Thoracic aorta (tissue), 2 donors: ENCODE measurements around the gene KISS1. TPM values are rescaled to one million over a fixed set of nuclear protein-coding genes. Genes with fewer than 3 reads are reported as not detected.

ENCODE experiments used
- ATAC-seq: fragments of 150-250 bp; one replicate; pipeline ENCODE4 v1.8.0; 2017; ENCODE audit warnings: low read depth; ENCODE audit not compliant: insufficient number of reproducible peaks, low FRiP score
- DNase-seq: peaks from one replicate; pipeline ENCODE4 v3.0.0-alpha.2; 2020; ENCODE audit warnings: low spot score
- H3K27ac ChIP-seq, 2 donors: fragments of 200-600 bp; sonication (generic); 1 replicate in 1 of 2; 2 replicates in 1 of 2; pipeline ENCODE4 v1.5.1; 2016; ENCODE audit warnings: mild to moderate bottlenecking in 2 of 2, moderate library complexity in 2 of 2
- H3K27me3 ChIP-seq: fragments of 200-600 bp; sonication (generic); replicated peaks from 2 replicates; pipeline ENCODE4 v1.6.0; 2016; ENCODE audit warnings: mild to moderate bottlenecking; ENCODE audit not compliant: insufficient read depth
- H3K36me3 ChIP-seq: fragments of 200-600 bp; sonication (generic); one replicate; pipeline ENCODE4 v1.5.1; 2016
- H3K4me1 ChIP-seq, 2 donors: fragments of 200-600 bp; sonication (generic); 1 replicate in 1 of 2; 2 replicates in 1 of 2; pipeline versions ENCODE4 v1.5.1 to v1.6.0; 2016; ENCODE audit warnings: low read depth in 2 of 2, mild to moderate bottlenecking in 1 of 2; ENCODE audit not compliant: control insufficient read depth in 1 of 2
- H3K4me3 ChIP-seq: fragments of 200-600 bp; sonication (generic); 2 replicates; pipeline ENCODE4 v1.5.1; 2016; ENCODE audit warnings: mild to moderate bottlenecking
- H3K9me3 ChIP-seq: fragments of 200-600 bp; sonication (generic); 2 replicates; pipeline ENCODE4 v1.5.1; 2016
- total RNA-seq, 2 donors: library from RNA; depleted of rRNA; stranded (reverse); fragments of >200 nt; gene quantifications; one replicate each; pipeline versions ENCODE4 v1.1.0 to v1.2.3, GENCODE V29; 2016
- TF ChIP-seq, protein P1 (sequence below): fragments of 200-600 bp; sonication (generic); IDR thresholded peaks from one replicate; pipeline ENCODE4 v1.5.1; 2019; ENCODE audit warnings: antibody characterized with exemption

Gene KISS1
- total RNA-seq, 2 donors from 2014 or later = not detected

DNA sequence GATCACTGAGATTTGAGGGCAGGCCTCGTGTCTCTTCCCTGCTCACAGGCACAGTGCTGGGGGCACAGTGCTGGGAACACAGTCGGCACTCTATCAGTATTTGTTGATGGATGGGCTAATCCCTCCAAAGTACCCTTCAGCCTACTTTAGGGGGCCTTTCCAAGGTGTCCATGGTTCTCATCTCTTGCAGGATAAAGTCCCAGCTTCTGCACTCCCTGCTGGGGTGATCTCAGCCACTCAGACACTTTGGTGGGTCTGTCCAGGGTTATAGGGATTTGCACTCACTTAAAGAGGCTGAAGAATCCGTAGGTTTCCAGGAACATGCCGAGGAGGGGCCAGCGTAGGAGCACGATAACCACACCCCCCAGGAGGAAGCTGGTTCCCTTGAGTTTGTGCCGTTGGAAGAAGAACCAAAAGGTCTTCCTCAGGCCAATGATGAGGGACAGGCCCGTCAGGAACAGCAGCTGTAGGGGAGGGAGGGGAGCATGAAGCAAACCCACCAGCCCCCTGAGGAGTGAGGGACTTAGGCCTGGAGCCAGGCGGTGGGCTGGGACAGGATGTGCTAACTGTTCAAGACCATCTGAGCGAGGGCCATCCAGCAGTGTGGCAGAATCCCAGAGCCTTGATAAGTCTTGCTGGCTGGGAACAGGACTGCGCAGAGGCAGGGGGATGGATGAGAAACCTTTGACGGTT, 5.2 kb upstream of the KISS1 start:
- ATAC-seq (no peak), DNase-seq (no peak)
- Histone ChIP-seq H3K27me3 (peaks cover 1% of the 10 kb centered on the region), H3K9me3 (no peaks in the 10 kb centered on the region), H3K4me1 (no peaks in the 10 kb centered on the region), H3K4me3 (no peak overlapping the region), H3K36me3 (no peaks in the 10 kb centered on the region), H3K27ac (no peak overlapping the region)
- TF ChIP-seq, protein P1, sequence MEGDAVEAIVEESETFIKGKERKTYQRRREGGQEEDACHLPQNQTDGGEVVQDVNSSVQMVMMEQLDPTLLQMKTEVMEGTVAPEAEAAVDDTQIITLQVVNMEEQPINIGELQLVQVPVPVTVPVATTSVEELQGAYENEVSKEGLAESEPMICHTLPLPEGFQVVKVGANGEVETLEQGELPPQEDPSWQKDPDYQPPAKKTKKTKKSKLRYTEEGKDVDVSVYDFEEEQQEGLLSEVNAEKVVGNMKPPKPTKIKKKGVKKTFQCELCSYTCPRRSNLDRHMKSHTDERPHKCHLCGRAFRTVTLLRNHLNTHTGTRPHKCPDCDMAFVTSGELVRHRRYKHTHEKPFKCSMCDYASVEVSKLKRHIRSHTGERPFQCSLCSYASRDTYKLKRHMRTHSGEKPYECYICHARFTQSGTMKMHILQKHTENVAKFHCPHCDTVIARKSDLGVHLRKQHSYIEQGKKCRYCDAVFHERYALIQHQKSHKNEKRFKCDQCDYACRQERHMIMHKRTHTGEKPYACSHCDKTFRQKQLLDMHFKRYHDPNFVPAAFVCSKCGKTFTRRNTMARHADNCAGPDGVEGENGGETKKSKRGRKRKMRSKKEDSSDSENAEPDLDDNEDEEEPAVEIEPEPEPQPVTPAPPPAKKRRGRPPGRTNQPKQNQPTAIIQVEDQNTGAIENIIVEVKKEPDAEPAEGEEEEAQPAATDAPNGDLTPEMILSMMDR = no peak

DNA sequence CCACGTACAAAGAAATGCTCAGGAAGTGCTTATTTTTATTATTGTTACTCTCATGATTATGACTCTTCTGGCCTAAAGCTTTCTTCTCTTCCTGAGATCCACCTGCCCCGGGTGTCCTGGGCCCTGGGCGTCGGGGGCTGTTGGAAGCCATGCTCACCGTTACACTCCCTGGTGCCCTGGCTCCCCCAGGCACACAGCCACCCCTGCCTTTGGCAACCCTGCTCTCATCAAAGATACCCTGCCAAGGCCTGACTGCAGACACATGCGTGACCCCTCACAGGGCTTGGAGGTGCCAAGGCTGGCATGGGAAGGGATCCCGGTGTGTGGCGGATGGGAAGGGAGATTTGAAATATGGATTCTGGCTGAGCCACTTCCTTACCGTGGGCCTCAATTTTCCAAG, 3.3 kb upstream of the KISS1 start:
- H3K36me3 ChIP-seq = no peaks in the 10 kb centered on the region
- DNase-seq (no peak), ATAC-seq (no peak)
- H3K27ac ChIP-seq = no peak overlapping the region
- no peaks in the 10 kb centered on the region for H3K4me1 ChIP-seq
- TF ChIP-seq, protein P1 = no peak
- H3K9me3 ChIP-seq = no peaks in the 10 kb centered on the region
- H3K27me3 ChIP-seq = no peaks in the 10 kb centered on the region
- no peak overlapping the region for H3K4me3 ChIP-seq

DNA sequence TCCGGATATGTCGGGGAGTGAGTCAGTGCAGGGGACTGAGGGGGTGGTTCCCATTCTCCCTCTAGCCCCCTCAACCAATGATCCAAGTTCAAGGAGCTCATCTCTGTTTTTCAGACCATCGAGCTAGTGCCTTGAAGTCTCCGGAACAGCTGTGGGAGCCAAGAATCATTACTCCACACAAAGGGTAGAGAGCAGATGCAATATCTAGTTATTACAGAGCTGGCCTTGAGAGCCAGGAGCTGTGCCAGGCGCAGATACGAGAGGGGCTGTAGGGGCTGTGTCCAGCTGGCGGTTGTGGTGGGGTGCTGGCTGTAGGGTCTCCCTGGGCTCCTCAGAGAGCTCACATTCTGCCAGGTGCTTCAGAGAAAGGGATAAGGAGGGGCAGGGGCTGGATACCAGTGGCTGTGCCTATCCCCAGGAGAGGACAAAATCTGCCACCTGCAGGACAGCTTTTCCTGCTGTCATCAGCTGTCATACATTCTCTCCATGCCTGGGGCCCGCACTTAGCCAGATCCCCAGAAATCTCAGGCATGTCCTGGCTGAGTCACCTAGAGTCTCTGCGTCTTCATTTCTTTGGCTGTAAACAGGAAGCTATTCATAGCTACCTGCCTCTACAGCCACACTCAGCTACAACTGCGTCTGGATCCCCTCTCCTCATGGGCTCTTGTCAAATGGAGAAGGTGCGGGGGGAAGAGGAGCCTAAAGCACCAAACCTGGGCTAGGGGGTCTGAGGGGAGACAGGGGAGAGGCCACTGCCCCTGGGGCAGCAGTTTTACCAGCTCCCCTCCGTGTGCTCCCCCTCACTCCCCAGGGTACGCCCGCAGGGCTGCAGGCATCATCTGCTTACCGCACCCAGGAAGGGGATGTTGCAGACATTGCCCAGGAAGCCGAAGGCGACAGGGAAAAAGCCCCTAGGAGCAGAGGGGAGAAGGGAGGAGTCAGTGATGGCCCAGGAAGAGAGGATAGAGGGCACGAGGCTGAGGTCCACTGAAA, 2.4 kb upstream of the KISS1 start:
- Histone ChIP-seq H3K27me3 (no peaks in the 10 kb centered on the region), H3K4me3 (no peak overlapping the region), H3K9me3 (no peaks in the 10 kb centered on the region), H3K27ac (no peak overlapping the region), H3K36me3 (no peaks in the 10 kb centered on the region), H3K4me1 (no peaks in the 10 kb centered on the region)
- TF ChIP-seq, protein P1 = no peak
- DNase-seq (no peak), ATAC-seq (no peak)

DNA sequence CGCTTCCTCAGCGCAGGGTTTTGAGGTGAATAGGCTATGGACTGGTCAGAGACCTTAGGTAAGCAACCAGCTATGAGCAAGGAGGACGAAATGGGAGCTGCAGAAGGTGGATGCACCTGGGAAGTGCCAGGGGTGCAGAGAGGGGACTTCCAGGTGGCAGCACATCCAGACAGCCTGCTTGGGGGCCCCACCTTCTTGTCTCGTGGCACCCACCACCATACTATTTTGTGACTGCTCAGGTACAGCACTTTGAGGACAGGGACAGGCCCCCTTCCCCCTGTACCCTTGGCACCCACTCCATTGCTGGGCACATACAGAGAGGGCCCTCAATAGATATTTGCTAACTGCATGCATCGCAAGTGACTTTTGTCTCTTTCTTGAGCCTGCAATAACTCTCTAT, 777 bp upstream of the KISS1 start:
- no peak overlapping the region for H3K4me3 ChIP-seq
- no peaks in the 10 kb centered on the region for H3K9me3 ChIP-seq
- H3K27ac ChIP-seq = no peak overlapping the region
- ATAC-seq (no peak), DNase-seq (no peak)
- H3K27me3 ChIP-seq = no peaks in the 10 kb centered on the region
- TF ChIP-seq, protein P1 = no peak
- no peaks in the 10 kb centered on the region for H3K4me1 ChIP-seq
- H3K36me3 ChIP-seq = no peaks in the 10 kb centered on the region

DNA sequence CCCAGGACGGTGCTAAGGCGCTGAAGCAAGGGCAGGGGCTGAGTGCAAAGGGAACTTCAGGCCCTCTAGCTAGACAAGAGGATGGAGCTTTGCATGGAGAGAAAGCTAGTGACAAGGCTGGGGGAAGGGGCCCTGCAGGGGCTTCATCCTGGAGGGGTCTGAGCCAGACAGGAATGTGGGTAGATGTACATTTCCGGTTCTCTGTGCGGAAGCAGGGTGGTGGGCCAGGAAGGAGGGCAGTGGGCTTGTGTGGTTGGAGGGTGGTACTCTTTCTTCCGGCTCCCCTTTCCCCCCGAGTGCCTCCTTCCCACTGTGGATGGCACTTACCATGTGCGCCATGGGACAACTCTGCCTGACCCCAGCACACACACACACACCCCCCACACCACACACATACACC, 1.5 kb downstream of the KISS1 start:
- no peaks in the 10 kb centered on the region for H3K36me3 ChIP-seq
- TF ChIP-seq, protein P1 = no peak
- no peak for DNase-seq
- H3K27me3 ChIP-seq = no peaks in the 10 kb centered on the region
- no peak overlapping the region for H3K4me3 ChIP-seq
- ATAC-seq = no peak
- H3K4me1 ChIP-seq = no peaks in the 10 kb centered on the region
- H3K9me3 ChIP-seq = no peaks in the 10 kb centered on the region
- no peak overlapping the region for H3K27ac ChIP-seq
